AG08395 (cell line): ENCODE results near the gene SERPINF2.
"Not testable (repeated sequence)": the region's sequence is repeated elsewhere in the genome, so short reads cannot be mapped to it uniquely, and the experiment has no call there.

Source experiments
- DNase-seq: peaks from one replicate; pipeline ENCODE4 v3.0.0; 2012; ENCODE audit warnings: mixed read lengths, low spot score

The SERPINF2 gene

DNA sequence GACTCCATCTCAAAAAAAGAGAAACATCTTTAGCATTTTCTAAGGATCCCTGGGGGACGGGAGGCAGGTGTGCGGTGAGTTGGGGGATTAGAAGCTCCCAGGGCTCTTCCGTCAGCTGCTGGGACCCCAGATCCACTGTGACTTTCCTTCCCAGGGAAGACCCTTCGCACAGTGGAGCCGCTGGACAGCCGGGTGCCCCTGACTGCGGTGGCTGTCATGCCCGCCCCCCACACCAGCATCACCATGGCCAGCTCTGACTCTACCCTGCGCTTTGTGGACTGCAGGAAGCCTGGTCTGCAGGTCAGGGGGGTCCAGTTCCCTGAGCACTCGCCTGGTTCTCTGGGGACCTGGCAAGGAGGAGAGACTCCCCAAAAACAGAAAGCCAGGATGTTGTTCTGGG, 7.3 kb upstream of the SERPINF2 start:
- no peak for DNase-seq

DNA sequence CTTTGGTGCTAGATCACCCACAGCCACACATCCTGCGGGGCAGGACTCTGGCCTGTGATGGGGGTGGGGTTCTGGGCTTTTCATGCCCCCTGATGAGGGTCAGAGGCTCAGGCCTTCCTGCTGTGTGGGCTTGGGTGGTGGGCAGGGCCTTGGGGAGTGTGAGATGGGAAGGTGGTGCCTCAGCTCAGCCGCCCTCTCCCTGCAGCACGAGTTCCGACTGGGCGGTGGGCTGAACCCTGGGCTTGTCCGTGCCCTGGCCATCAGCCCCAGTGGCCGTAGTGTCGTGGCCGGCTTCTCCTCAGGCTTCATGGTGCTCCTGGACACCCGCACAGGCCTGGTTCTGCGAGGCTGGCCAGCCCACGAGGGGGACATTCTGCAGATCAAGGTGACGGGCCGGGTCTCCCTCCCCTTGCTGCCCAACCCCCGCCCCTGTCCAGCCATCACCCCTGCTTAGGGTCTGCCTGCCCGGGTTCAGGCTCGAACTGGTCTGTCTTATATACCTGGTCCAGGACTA, 6.8 kb upstream of the SERPINF2 start:
- DNase-seq = no peak

DNA sequence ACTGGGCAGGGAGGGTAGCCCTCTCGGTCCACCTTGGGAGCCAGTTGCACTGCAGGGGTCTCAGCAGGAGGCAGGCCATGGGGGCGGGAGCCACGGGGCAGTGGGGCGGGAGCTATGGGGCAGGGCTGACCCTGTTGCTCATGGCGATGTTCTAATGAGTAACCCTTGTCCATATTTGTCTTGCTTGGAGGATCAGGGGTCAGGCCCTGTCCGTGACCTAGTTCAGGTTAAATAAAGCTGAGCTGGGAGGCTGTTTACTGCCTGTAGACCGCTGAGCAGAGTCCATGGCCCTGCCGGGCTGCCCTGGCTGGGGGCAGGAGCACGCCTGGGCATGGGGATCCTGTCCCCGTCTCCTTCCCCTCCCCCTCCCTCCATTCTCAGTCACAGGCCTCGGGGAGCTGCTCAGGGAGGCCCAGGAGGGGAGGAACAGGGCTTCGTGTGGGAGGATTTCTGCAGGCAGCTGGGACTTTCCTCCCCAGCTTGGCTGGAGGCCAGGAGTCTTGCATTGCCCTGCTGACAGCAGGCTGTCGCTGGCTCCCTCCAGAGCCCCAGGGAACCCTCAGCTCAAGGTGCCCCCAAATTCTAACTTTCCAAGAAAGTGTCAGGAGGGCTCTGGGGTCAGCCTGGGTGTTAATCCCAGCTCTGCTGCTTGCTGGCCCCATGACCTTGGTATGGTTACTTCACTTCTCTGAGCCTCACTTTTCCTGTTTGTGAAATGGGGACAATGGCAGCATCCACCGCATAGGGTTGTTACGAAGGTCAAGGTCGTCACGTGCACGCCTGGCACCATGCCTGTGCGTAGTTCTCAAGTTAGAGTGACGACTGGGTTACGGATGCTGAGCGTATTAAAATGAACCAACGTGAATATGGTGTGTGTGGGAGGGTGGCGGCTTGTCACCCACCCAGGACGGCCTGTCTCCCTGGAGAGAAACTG, 6.1 kb upstream of the SERPINF2 start:
- DNase-seq = peak; percentile 50

DNA sequence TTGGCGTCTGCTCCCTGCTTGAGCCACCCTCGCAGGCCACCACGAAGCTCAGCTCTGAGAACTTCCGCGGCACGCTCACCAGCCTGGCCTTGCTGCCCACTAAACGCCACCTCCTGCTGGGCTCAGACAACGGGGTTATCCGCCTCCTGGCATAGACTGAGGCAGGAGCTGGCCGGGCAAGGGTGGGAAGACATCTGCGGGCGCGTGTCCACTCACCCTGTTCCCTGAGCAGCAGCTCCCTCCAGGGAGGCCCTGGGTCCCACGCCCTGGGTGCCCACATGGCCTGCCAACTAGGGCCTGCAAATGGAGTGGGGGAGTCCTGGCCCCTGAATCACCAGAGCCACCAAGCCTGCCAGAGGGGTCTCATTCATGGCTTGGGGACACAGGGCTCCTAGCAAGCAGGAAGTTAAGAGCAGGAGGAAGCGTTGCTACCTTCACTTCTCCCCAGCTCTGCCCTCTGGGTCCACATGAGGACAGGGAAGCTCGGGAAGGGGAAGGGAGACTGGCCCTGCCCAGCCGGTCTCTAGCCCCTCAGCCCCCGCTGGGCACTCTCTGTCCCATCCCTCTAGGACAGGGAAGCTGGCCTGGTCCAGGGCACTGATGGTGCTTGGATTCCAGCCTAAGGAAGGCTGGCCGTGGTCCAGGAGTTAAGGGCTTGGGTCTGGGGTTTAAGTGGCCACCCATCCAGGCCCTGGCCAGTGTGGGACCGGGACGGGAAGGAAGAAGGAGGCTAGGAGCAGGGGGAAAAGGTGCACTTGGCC, 5.0 kb upstream of the SERPINF2 start:
- no peak for DNase-seq

DNA sequence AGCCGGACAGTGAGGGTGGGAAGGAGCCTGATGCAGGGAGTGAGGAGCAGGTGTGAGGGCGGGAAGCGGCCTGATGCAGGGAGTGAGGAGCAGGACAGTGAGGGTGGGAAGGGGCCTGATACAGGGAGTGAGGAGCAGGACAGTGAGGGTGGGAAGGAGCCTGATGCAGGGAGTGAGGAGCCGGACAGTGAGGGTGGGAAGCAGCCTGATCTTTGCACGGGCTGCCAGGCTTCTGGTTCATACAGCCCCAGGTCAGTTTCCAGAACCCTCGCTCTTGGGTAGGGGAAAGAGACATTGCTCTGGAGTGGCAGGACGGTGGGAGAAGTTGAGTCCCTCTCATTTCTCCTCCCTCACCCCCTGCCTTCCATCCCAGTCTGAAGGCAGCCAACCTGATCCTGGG, 772 bp upstream of the SERPINF2 start:
- not testable (repeated sequence) for DNase-seq

DNA sequence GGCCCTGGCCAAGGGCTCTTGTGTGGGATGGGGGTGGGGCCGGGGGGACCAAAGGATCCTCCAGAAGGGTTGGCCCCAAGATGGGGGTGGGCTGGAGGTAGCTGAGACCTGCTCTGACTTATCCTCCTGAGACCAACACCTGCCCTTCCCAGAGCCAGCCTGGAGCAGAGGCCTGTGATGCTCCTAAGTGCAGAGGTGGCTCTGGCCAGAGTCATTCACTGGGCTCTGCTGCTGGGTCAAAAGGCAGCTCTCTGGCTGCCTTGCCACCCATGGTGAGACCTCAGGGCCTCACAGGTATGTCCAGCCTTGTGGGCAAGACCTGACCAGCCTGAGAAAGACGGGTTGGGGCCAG, 393 bp downstream of the SERPINF2 start:
- DNase-seq = no peak

DNA sequence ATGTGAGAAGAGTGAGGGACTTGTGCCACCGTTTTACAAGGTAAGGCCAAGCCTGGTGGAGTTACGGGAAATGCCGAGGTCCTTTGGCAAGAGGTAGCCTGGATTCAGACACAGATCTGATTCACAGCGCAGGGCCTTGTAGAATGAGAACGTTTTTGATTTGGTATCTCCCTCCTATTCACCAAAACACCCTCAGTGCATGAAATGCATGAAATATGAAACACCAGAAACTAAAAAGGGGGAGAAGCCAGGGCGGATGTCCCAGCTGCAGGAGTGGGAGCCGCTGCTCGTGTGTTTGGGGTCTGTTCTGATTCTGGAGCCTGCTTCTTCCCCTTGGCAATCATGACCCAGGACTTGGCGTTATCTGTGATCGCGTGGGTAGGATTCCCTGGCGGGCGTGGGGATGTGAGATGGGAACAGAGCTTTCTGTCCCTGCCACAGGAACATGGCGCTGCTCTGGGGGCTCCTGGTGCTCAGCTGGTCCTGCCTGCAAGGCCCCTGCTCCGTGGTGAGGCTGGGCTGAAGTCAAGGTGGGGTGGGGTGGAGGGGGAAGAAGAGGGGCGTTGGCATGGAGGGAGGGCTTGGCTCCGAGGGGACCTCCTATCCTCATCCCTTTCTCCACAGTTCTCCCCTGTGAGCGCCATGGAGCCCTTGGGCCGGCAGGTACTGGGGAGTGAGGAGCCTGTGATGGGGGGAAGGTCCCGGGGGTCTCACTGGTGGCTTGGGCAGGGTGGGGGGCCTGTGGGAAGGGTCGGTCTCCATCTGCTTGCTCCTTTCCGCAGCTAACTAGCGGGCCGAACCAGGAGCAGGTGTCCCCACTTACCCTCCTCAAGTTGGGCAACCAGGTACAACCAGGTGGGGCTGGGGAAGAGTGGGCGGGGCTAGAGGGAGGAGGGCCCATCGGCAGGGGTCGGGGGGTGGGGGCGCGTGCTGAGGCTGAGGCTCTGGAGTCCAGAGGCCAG, 2.2 kb downstream of the SERPINF2 start:
- no peak for DNase-seq

DNA sequence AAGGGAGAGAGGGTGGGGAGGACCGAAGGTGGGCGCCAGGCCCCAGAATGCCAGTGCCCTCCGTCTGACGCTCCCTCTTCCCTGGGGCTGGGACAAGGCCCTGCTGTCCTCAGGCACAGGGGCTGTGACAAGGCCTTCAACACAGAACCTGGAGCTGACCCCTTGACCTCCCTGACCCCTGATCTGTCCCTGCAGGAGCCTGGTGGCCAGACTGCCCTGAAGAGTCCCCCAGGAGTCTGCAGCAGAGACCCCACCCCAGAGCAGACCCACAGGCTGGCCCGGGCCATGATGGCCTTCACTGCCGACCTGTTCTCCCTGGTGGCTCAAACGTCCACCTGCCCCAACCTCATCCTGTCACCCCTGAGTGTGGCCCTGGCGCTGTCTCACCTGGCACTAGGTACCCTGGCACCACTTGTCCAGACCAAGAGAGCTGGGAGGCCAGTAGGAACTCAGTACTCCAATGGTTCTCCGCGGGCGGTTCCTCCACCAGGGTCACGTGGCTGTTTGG, 2.9 kb downstream of the SERPINF2 start:
- no peak for DNase-seq

DNA sequence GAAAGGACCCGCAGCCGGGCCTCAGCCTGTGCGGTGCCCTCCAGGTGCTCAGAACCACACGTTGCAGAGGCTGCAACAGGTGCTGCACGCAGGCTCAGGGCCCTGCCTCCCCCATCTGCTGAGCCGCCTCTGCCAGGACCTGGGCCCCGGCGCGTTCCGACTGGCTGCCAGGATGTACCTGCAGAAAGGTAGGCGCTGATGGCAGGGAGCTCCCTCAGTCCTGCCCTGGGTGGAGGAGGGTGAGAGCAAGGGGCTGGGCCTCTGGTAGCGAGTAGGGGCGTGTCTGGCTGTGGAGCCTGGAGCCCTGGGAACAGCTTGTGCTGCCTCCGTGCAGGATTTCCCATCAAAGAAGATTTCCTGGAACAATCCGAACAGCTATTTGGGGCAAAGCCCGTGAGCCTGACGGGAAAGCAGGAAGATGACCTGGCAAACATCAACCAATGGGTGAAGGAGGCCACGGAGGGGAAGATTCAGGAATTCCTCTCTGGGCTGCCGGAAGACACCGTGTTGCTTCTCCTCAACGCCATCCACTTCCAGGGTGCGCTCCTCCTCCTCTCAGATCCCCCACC, 4.4 kb downstream of the SERPINF2 start:
- no peak for DNase-seq

DNA sequence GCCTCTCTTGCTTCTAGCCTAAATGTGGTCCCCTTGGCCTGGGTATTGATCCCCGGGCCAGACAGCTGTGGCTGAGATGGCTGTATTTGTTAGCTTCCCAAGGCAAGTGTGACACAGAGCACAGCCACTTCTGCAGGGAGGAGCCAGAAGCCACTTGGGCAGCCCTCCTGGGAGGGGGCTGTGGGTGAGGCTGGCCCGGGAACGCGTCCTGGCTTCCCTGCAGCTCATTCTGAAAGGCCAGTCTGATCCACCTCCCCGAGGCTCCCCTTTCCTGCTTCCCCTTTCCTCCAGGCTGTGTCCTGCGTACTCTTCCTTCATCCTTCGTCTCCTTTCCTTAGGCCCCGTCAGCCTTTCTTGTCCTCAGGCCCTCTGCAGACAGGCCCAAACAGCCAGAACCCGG, 8.0 kb downstream of the SERPINF2 start:
- no peak for DNase-seq

DNA sequence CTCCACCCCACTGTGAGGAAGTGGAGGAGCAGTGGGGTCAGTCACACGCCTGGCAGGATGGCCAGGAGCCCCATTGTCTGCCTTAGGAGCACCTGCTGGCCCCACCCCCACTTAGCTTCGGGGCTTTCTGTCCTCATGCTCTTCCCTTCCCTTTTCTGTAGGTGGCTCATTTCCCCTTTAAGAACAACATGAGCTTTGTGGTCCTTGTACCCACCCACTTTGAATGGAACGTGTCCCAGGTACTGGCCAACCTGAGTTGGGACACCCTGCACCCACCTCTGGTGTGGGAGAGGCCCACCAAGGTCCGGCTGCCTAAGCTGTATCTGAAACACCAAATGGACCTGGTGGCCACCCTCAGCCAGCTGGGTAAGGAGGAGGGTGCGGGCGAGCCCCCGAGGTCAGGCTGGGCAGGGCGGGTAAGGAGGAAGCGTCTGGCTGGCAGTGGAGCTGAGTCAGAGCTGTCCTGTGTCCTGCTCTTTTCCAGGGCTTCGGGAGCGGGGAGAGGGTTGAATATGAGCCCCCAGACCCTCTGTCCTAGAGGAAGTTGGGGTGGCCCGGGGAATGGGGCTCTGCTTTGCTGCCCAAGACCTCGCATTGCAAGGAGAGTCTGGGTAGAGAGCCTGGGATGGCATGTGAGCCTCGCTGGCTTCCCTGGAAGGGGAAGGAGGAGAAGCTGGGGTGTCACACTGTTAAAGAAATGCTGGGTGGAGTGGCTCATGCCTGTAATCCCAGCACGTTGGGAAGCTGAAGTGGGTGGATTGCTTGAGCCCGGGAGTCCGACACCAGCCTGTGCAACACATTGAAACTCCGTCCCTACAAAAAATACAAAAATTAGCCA, 10.0 kb downstream of the SERPINF2 start:
- no peak for DNase-seq

DNA sequence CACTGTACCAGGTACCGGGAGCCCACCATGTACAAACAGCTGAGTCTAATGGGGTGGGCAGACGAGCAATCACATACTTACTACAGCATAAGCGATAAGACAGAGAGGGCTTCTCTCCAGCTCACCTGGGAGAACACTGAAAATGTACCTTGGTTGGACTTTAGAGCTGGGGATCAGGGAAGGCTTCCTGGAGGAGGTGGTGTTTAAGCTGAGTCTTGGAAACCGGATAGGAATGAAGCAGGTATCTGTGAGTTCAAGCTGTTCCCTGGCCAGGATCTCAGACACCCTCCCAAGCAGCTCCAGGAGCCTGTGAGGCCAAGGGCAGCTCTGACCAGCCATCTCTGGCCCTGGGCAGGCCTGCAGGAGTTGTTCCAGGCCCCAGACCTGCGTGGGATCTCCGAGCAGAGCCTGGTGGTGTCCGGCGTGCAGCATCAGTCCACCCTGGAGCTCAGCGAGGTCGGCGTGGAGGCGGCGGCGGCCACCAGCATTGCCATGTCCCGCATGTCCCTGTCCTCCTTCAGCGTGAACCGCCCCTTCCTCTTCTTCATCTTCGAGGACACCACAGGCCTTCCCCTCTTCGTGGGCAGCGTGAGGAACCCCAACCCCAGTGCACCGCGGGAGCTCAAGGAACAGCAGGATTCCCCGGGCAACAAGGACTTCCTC, 11.2 kb downstream of the SERPINF2 start:
- DNase-seq = no peak

DNA sequence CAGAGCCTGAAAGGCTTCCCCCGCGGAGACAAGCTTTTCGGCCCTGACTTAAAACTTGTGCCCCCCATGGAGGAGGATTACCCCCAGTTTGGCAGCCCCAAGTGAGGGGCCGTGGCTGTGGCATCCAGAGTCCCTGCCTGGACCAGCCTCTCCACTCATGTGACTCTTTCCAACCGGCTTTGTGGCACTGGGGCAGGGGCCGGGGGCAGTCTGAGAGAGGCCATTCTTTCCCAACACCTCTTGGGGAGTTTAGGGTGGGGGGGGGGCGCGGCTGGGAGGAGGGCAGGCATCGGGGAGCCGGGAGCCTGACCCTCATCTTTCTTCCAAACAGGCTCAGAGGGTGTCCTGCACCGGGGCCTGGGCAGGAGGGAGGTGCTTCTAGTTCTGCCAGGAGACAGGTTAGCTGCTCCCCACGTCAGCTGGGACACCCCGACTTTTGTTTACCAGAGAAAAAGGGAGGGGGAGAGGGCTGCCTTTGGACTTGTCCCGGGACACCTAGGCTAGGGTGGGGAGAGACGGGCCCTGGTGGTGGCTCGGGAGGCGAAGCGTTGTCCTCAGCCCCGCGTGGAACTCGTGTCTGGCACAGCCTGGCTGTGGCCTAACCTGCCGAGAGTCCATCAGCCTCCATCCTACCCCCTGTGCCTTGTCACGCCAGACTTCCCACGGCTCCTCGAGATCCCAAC, 11.9 kb downstream of the SERPINF2 start:
- no peak for DNase-seq

DNA sequence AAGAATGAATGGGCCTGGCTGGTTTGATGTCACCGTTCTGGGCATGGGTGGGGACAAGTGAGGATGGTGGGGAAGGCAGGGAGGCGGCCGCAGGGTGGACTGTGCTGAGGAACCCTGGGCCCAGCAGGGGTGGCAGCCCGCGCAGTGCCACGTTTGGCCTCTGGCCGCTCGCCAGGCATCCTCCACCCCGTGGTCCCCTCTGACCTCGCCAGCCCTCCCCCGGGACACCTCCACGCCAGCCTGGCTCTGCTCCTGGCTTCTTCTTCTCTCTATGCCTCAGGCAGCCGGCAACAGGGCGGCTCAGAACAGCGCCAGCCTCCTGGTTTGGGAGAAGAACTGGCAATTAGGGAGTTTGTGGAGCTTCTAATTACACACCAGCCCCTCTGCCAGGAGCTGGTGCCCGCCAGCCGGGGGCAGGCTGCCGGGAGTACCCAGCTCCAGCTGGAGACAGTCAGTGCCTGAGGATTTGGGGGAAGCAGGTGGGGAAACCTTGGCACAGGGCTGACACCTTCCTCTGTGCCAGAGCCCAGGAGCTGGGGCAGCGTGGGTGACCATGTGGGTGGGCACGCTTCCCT, 12.7 kb downstream of the SERPINF2 start:
- no peak for DNase-seq

DNA sequence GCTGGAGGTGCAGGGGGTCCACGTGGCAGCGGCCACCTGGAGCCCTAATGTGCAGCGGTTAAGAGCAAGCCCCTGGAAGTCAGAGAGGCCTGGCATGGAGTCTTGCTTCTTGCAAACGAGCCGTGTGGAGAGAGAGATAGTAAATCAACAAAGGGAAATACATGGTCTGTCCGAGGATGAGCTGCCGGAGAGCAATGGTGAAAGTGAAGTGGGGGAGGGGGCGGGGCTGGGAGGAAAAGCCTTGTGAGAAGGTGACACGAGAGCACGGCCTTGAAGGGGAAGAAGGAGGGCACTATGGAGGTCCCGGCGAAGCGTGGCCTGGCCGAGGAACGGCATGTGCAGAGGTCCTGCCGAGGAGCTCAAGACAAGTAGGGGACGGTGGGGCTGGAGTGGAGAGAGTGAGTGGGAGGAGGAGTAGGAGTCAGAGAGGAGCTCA, 13.2 kb downstream of the SERPINF2 start:
- no peak for DNase-seq

DNA sequence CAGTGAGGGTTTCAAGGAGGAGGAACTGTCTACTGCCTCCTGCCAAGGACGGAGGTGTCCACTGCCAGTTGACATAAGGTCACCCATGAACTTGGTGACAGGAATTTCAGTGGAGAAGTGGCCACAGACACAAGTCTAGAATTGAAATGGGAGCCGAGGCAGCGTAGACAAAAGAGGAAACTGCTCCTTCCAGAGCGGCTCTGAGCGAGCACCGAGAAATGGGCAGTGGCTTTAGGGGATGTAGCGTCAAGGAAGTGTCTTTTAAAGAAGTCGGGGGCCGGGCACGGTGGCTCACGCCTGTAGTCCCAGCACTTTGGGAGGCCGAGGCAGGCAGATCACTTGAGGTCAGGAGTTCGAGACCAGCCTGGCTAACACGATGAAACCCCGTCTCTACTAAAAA, 16.1 kb downstream of the SERPINF2 start:
- no peak for DNase-seq

DNA sequence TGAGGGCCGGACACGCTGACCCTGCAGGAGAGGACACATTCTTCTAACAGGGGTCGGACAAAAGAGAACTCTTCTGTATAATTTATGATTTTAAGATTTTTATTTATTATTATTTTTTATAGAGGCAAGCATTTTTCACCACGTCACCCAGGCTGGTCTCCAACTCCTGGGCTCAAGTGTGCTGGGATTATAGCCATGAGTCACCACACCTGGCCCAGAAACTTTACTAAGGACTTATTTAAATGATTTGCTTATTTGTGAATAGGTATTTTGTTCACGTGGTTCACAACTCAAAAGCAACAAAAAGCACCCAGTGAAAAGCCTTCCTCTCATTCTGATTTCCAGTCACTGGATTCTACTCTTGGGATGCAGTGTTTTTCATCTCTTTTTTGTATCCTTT, 16.9 kb downstream of the SERPINF2 start:
- DNase-seq = no peak

DNA sequence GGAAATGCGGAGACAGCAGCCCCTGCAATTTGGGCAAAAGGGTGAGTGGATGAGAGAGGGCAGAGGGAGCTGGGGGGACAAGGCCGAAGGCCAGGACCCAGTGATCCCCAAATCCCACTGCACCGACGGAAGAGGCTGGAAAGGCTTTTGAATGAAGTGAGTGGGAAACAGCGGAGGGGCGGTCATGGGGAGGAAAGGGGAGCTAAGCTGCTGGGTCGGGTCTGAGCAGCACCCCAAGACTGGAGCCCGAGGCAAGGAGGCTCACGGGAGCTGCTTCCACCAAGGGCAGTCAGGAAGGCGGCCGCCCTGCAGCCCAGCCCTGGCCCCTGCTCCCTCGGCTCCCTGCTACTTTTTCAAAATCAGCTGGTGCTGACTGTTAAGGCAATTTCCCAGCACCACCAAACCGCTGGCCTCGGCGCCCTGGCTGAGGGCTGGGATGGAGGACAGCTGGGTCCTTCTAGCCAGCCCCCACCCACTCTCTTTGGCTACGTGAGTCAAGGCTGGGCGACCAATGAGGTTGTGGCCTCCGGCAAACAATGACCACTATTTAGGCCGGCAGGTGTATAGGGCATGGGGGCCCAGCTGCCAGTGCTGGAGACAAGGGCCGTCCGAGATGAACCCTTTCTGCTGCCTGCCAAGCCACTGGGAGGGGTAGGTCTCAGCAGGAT, 19.7 kb downstream of the SERPINF2 start:
- peak; percentile 28 for DNase-seq
